H9 (cell line): Measurements from ENCODE around the gene ISOC1. TPM values are rescaled to one million over a fixed set of nuclear protein-coding genes. Genes with fewer than 3 reads are reported as not detected.

Experiments
- DNase-seq: peaks from one replicate; pipeline ENCODE4 v3.0.0-alpha.2; 2017
- H2AFZ ChIP-seq: one replicate; pipeline ENCODE4 v1.6.1; 2013; ENCODE audit warnings: mild to moderate bottlenecking, low read length, control low read depth, moderate library complexity
- H2AK5ac ChIP-seq: 2 replicates; pipeline ENCODE4 v1.6.1; 2013; ENCODE audit warnings: low read length, control low read depth, mixed read lengths; ENCODE audit not compliant: insufficient read length
- H2BK120ac ChIP-seq: one replicate; pipeline ENCODE4 v1.6.1; 2013; ENCODE audit warnings: low read depth, mild to moderate bottlenecking, low read length, control low read depth, inconsistent platforms; ENCODE audit not compliant: poor library complexity, severe bottlenecking
- H2BK12ac ChIP-seq: 2 replicates; pipeline ENCODE4 v1.6.1; 2013; ENCODE audit warnings: low read length, control low read depth, mixed read lengths, low read depth; ENCODE audit not compliant: insufficient read length
- H2BK15ac ChIP-seq: 2 replicates; pipeline ENCODE4 v1.6.1; 2013; ENCODE audit warnings: low read depth, low read length, control low read depth
- H2BK20ac ChIP-seq: one replicate; pipeline ENCODE4 v1.6.1; 2013; ENCODE audit warnings: low read depth, mild to moderate bottlenecking, low read length, control low read depth, inconsistent platforms; ENCODE audit not compliant: poor library complexity, severe bottlenecking
- H2BK5ac ChIP-seq: 2 replicates; pipeline ENCODE4 v1.6.1; 2013; ENCODE audit warnings: low read length, control low read depth, mixed read lengths; ENCODE audit not compliant: insufficient read length
- H3K14ac ChIP-seq: 2 replicates; pipeline ENCODE4 v1.6.1; 2013; ENCODE audit warnings: low read length, control low read depth; ENCODE audit not compliant: insufficient read depth
- H3K18ac ChIP-seq: 2 replicates; pipeline ENCODE4 v1.6.1; 2013; ENCODE audit warnings: low read depth, mild to moderate bottlenecking, mixed read lengths, low read length, control low read depth; ENCODE audit not compliant: insufficient read length
- H3K23ac ChIP-seq: 2 replicates; pipeline ENCODE4 v1.6.1; 2013; ENCODE audit warnings: low read length, control low read depth, mixed read lengths, low read depth; ENCODE audit not compliant: insufficient read length
- H3K23me2 ChIP-seq: 2 replicates; pipeline ENCODE4 v1.6.1; 2013; ENCODE audit warnings: low read depth, mild to moderate bottlenecking, mixed read lengths, low read length, control low read depth; ENCODE audit not compliant: insufficient read length, poor library complexity, severe bottlenecking
- H3K27ac ChIP-seq: 2 replicates; pipeline ENCODE4 v1.5.1; 2013; ENCODE audit warnings: low read length, control low read depth, mixed read lengths, low read depth; ENCODE audit not compliant: insufficient read length
- H3K27me3 ChIP-seq: 2 replicates; pipeline ENCODE4 v1.6.1; 2013; ENCODE audit warnings: low read length, control low read depth, inconsistent platforms; ENCODE audit not compliant: insufficient read depth
- H3K4ac ChIP-seq: 2 replicates; pipeline ENCODE4 v1.6.1; 2013; ENCODE audit warnings: low read depth, mild to moderate bottlenecking, control low read depth, inconsistent platforms, low read length, moderate library complexity
- H3K4me1 ChIP-seq: 2 replicates; pipeline ENCODE4 v1.6.1; 2013; ENCODE audit warnings: low read length, control low read depth, inconsistent platforms; ENCODE audit not compliant: insufficient read depth
- H3K4me2 ChIP-seq: 2 replicates; pipeline ENCODE4 v1.6.1; 2013; ENCODE audit warnings: low read length, control low read depth, mixed read lengths; ENCODE audit not compliant: insufficient read length, insufficient read depth
- H3K56ac ChIP-seq: 2 replicates; pipeline ENCODE4 v1.6.1; 2013; ENCODE audit warnings: low read depth, mild to moderate bottlenecking, mixed read lengths, low read length, control low read depth; ENCODE audit not compliant: insufficient read length
- H3K79me1 ChIP-seq: 2 replicates; pipeline ENCODE4 v1.6.1; 2013; ENCODE audit warnings: low read depth, mild to moderate bottlenecking, moderate library complexity, low read length, control low read depth, inconsistent platforms; ENCODE audit not compliant: insufficient read depth, poor library complexity, severe bottlenecking
- H3K79me2 ChIP-seq: 2 replicates; pipeline ENCODE4 v1.6.1; 2013; ENCODE audit warnings: low read length, control low read depth, inconsistent platforms; ENCODE audit not compliant: insufficient read depth
- H3K9ac ChIP-seq: 2 replicates; pipeline ENCODE4 v1.6.1; 2013; ENCODE audit warnings: low read length, control low read depth, mixed read lengths; ENCODE audit not compliant: insufficient read length; ENCODE audit errors: extremely low read depth
- H3K9me3 ChIP-seq: one replicate; pipeline ENCODE4 v1.6.1; 2013; ENCODE audit warnings: low read depth, low read length, inconsistent platforms; ENCODE audit not compliant: control insufficient read depth
- H3T11ph ChIP-seq: one replicate; pipeline ENCODE4 v1.6.1; 2013; ENCODE audit warnings: mild to moderate bottlenecking, low read length, control low read depth, inconsistent platforms
- H4K20me1 ChIP-seq: one replicate; pipeline ENCODE4 v1.6.1; 2013; ENCODE audit not compliant: control insufficient read depth, insufficient read length, insufficient read depth
- H4K5ac ChIP-seq: 2 replicates; pipeline ENCODE4 v1.6.1; 2013; ENCODE audit warnings: low read depth, mild to moderate bottlenecking, mixed read lengths, low read length, control low read depth; ENCODE audit not compliant: insufficient read length
- H4K8ac ChIP-seq: replicated peaks from 2 replicates; pipeline ENCODE4 v1.6.1; 2013; ENCODE audit warnings: low read length, control low read depth, mixed read lengths, low read depth; ENCODE audit not compliant: insufficient read length
- H4K91ac ChIP-seq: 2 replicates; pipeline ENCODE4 v1.6.1; 2013; ENCODE audit warnings: low read depth, mild to moderate bottlenecking, moderate library complexity, mixed read lengths, low read length, control low read depth; ENCODE audit not compliant: insufficient read length
- H3K27ac Mint-ChIP-seq, 3 experiments: 2 replicates in 2 of 3; 3 replicates in 1 of 3; pipeline ENCODE4 v1.8.0; 2020 to 2021; ENCODE audit warnings: mixed read lengths in 3 of 3, mild to moderate bottlenecking in 1 of 3, moderate library complexity in 1 of 3
- H3K27me3 Mint-ChIP-seq: 2 replicates; pipeline ENCODE4 v1.8.0; 2021; ENCODE audit warnings: low read depth, mild to moderate bottlenecking, moderate library complexity, mixed read lengths
- H3K36me3 Mint-ChIP-seq, 3 experiments: 2 replicates in 2 of 3; 3 replicates in 1 of 3; pipeline ENCODE4 v1.8.0; 2020 to 2021; ENCODE audit warnings: low read depth in 3 of 3, mixed read lengths in 3 of 3; ENCODE audit not compliant: insufficient read depth in 1 of 3
- H3K4me1 Mint-ChIP-seq, 2 experiments: 2 replicates each; pipeline ENCODE4 v1.8.0; 2020; ENCODE audit warnings: mixed read lengths in 2 of 2
- H3K4me3 Mint-ChIP-seq, 2 experiments: 2 replicates in 1 of 2; 3 replicates in 1 of 2; pipeline ENCODE4 v1.8.0; 2020 to 2021; ENCODE audit warnings: mild to moderate bottlenecking in 2 of 2, mixed read lengths in 2 of 2, moderate library complexity in 1 of 2
- H3K9me3 Mint-ChIP-seq, 2 experiments: 2 replicates in 1 of 2; 3 replicates in 1 of 2; pipeline ENCODE4 v1.8.0; 2020; ENCODE audit warnings: mild to moderate bottlenecking in 2 of 2, mixed read lengths in 2 of 2, moderate library complexity in 1 of 2
- WGBS: extraction: QIAGEN DNeasy Blood & Tissue Kit; methylation state at CpG from one replicate; pipeline ENCODE4 v1.1.7; 2013; ENCODE audit warnings: missing lambda C conversion rate, low lambda C conversion rate, mixed read lengths; ENCODE audit not compliant: insufficient read length; ENCODE audit errors: extremely low coverage; 5-methylcytosine and 5-hydroxymethylcytosine counted together
- total RNA-seq: library from RNA; stranded (reverse); gene quantifications from 2 replicates; pipeline ENCODE4 v1.2.1, GENCODE V29; 2021
- TF ChIP-seq, protein P1 (sequence below): fragments of 200-600 bp; sonication (generic); conservative IDR thresholded peaks from 3 replicates; pipeline ENCODE4 v1.8.0; 2021; ENCODE audit warnings: antibody characterized with exemption, mild to moderate bottlenecking

ISOC1 gene
- total RNA-seq, 1 experiment from 2014 or later, result 23.0 TPM

DNA sequence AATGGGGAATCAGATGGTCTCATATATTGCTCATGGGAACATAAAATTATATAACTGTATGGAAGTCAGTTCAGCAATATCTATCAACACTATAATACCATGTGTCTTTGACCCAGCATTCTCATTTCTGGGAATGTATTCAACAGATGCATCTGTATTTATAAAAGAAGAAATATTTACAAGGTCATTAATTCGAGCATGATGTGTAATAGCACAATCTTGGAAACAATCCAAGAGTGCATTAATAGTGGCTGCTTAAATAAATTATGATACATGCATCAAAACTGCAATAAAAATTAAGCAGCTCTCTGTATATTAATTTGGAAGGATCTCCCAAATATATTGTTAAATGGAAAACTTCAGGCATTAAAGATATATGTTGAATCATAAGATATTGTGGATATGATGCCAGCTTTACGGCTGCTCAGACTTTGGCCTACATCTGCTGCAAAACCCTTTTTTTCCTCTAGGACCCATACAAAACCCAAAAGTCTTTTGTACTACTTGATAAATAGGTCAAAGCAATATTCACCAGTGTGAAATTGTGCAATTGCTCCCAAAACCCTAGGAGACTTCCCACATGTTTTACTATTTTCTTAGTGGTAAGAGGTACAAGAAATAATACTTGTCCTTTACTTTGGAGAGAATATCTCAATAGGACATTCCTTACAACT lies 45.3 kb upstream of the ISOC1 start:
- no peak overlapping the region for H3T11ph ChIP-seq
- no peak overlapping the region for H3K9ac ChIP-seq
- no peaks in the 10 kb centered on the region for H3K4me1 ChIP-seq
- Mint-ChIP-seq H3K27me3 (no peaks in the 10 kb centered on the region), H3K4me3 (no peak overlapping the region), H3K36me3 (no peaks in the 10 kb centered on the region; a peak in 2 of 7 replicates), H3K4me1 (no peaks in the 10 kb centered on the region), H3K27ac (no peak overlapping the region), H3K9me3 (peaks cover 0 to 5% of the 10 kb centered on the region in 2 experiments; a peak in 3 of 5 replicates)
- H4K5ac ChIP-seq, result no peak overlapping the region
- H3K23ac ChIP-seq, result no peak overlapping the region
- no peaks in the 10 kb centered on the region for H3K79me1 ChIP-seq
- no peak overlapping the region for H2BK5ac ChIP-seq
- no peak overlapping the region for H2AFZ ChIP-seq
- H4K8ac ChIP-seq, result no peak overlapping the region
- no peak overlapping the region for H3K18ac ChIP-seq
- H2BK20ac ChIP-seq, result no peak overlapping the region
- no peaks in the 10 kb centered on the region for H3K23me2 ChIP-seq
- no peaks in the 10 kb centered on the region for H3K9me3 ChIP-seq
- no peak overlapping the region for H4K91ac ChIP-seq
- H3K27me3 ChIP-seq, result no peaks in the 10 kb centered on the region
- H3K4ac ChIP-seq, result no peak overlapping the region
- H3K14ac ChIP-seq, result no peak overlapping the region
- H2AK5ac ChIP-seq, result no peak overlapping the region
- H4K20me1 ChIP-seq, result no peaks in the 10 kb centered on the region
- WGBS, result no CpG with 5 or more reads among the region's 2 CpGs
- no peak overlapping the region for H3K4me2 ChIP-seq
- no peak for DNase-seq
- H3K56ac ChIP-seq, result no peak overlapping the region
- H3K27ac ChIP-seq, result no peak overlapping the region
- H2BK120ac ChIP-seq, result no peak overlapping the region
- TF ChIP-seq, protein P1, sequence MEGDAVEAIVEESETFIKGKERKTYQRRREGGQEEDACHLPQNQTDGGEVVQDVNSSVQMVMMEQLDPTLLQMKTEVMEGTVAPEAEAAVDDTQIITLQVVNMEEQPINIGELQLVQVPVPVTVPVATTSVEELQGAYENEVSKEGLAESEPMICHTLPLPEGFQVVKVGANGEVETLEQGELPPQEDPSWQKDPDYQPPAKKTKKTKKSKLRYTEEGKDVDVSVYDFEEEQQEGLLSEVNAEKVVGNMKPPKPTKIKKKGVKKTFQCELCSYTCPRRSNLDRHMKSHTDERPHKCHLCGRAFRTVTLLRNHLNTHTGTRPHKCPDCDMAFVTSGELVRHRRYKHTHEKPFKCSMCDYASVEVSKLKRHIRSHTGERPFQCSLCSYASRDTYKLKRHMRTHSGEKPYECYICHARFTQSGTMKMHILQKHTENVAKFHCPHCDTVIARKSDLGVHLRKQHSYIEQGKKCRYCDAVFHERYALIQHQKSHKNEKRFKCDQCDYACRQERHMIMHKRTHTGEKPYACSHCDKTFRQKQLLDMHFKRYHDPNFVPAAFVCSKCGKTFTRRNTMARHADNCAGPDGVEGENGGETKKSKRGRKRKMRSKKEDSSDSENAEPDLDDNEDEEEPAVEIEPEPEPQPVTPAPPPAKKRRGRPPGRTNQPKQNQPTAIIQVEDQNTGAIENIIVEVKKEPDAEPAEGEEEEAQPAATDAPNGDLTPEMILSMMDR, result no peak
- H2BK12ac ChIP-seq, result no peak overlapping the region
- H2BK15ac ChIP-seq, result no peak overlapping the region
- no peaks in the 10 kb centered on the region for H3K79me2 ChIP-seq
